HG02763 (cell line): ENCODE results near the gene ZBTB2.
"Not testable (repeated sequence)": the region's sequence is repeated elsewhere in the genome, so short reads cannot be mapped to it uniquely, and the experiment has no call there.

Source experiments
- ATAC-seq: cut with Tn5 transposase; IDR thresholded peaks from one replicate; pipeline ENCODE4 v1.9.1; 2021; ENCODE audit warnings: mild to moderate bottlenecking, moderate library complexity; ENCODE audit not compliant: unreplicated experiment

ZBTB2 gene

DNA sequence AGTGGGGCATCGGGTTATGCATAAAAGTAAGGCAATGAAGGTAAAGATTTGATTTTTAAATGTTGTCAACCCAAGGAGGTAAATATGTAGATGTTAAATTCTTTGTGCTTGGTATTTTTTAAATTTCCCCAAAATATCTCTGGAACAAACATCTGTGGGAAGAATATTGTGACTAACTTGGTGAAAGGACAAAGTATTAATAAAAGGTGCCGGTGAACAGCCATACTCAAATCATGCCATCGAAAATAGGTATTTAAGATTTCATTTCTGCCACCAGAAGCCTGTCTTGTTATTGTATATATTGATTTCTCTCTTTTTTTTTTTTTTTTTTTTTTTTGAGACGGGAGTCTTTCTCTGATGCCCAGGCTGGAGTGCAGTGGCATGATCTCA is 12.6 kb upstream of the ZBTB2 start:
- ATAC-seq = no peak

DNA sequence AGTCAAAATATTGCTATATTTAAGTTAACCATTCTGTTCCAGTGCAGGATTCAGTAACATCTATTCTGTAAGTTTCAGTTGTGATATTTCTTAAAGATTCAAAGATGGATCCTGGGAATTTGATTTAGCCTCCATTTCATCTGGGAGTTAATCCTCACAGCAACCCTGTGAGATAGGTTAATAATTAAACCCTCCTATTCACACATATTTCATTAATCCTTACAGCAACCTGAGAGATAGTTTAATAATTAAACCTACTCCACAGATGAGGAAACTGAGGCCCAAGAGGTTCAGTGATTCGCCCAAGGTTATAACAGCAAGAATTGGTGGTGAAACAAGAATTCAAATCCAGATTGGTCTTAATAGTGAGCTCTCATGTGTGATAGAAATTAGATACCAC is 10.9 kb upstream of the ZBTB2 start:
- ATAC-seq = no peak

DNA sequence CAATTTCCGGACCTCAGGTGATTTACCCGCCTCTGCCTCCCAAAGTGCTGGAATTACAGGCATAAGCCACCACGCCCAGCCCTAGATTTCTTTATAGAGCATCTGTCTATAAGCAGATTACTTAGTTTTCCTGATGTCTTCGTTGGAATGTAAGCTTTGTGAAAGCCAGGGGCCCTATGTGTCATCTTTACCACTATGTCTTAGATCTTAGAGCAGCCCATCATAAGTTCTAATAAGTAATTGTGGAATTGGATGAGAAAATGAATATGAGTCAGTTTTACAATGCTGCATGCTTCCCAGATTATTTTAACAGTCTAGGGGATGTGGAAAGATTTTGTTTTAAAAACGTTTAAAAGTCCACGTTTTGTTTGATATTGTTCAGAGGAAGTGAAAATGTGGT is 9.1 kb upstream of the ZBTB2 start:
- no peak for ATAC-seq

DNA sequence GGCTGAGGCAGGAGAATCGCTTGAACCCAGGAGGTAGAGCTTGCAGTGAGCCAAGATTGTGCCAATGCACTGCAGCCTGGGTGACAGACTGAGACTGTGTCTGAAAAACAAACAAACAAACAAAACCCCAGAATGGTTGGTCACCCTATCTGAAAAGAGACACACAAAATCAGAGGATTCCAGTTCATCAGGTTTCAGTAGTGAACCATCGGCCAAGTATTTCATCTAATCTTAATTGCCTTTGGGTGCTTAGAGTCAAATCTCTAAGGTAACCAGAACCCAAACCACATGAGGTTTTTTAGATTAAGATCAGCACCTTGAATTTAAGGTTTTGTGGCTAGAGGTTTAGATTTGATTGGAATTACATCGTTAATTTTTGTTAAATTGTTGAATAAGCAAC is 8.3 kb upstream of the ZBTB2 start:
- ATAC-seq = no peak

DNA sequence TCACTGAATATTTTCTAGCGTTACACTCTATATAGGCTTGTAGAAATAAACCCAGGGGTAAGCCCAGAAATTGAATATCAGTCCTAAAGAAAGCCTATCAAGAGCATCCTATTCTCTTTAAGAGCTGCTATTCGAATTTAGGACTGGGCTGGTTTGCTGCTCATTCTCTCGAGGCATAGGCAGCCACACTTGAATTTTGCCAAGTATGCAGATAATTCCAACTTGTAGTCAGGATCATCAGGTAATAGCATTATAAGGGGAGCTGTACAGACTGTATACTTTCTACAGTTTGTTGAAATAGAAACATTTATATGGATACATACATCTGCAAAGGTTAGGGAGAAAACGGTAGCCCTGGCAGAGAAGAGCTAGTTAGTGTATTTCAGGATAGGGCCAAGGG is 2.1 kb upstream of the ZBTB2 start:
- ATAC-seq = no peak

DNA sequence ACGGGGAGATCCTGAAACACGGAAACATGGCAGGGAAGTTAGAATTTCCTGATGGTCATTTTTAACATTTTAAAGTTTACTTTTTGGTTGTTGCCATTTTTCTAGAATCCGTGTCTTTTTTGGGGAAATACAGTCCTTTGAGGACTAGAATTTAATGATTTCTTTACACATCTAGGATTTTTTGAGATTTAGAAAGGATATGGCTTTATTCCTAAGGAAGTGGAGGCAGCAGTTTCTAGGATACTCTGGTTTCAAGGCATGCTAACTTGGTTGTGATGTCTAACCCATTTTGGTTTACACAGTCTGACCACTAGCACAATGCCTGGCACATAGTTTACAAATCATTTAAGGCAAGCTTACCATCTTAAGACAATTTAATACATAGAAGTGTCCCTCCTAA is 1.1 kb upstream of the ZBTB2 start:
- ATAC-seq = no peak

DNA sequence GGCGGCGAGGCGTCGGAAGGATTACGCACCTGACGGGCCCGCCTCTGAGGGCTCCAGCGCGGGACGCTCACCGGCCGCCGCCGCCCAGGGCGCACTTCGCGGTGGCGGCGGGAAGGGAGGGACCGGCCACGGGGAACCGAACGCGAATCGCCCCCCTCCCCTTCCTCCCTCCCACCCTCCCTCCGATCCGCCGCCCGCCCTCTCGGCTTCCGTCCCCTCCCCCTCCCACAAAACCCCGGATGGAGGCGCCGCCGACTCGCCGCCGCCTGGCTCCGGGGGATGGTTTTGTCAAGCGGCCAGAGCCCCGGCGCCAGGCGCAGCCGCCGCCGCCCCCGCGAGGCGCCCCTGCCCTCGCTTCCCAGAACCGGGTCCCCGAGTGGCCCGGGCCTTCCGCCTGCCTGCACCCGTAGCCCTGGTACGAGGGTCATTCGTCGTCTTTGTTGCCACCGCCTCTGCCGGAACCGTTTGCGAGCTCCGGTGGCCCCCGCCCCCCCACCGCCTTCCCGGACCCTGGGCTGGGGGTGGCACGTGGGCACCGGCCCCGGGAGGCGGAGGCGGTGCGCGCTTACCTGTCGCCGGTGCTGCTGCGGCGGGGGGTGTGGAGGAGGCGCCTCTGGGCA is 398 bp downstream of the ZBTB2 start:
- peak; percentile 5 for ATAC-seq

DNA sequence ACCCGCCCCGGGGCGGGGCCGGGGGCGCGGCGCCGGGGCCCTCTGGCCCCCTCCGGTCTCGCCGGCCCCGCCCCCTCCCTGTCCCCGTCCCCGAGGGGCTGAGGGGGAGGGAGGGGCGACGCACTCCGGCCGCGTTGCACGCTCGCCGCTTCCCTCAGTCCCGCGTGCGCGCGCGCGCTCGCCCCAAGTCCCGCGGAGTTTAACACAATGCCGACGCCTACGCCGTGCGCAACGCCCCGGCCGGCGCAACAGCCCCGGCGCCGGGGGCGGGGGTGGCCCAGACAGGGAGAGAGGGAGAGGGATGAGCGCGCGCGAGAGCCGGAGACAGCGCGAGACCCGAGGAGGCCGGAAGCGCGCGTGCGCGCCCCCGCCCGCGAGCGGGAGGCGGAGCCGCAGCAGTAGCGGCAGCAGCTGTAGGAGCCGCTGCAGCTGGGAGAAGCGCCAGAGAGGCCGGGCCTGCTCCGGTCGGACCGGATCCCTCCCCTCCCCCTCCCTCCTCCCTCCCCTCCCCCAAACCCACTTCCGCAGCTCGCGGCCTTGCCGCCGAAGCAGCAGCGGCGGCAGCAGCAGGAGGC is 996 bp downstream of the ZBTB2 start:
- peak; percentile 79 for ATAC-seq

DNA sequence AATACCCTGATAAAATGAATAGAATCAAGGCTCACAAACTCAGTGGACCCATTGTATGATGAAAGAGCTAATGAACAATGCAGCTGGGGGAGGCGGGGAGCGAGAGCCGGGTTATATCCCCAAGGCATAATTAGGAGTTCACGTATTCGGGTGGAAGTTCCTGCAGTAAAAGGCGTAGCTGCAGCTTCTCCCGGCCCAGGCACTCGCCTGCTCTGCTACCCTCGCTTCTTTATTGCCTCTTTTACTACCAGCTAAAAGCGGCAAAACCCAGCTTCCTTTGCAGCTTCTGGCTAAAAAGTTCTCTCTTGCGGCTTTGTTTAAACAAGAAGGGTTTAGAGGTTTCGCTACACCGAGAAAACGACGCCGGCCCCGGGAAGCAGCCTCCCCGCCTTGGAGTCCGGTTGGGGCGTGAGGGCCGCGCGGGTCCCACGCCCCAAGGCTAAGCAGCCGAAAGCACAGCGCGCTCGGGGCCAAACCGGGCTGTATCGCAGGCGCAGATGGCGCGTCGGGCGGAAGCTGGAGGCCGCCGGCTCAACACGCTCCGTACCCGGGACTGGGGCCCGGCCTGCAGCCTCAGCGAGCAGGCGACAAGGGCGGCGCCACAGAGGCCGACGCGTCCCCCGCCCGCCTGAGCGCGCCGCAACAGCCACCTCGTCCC is 1.6 kb downstream of the ZBTB2 start:
- ATAC-seq = peak; percentile 58

DNA sequence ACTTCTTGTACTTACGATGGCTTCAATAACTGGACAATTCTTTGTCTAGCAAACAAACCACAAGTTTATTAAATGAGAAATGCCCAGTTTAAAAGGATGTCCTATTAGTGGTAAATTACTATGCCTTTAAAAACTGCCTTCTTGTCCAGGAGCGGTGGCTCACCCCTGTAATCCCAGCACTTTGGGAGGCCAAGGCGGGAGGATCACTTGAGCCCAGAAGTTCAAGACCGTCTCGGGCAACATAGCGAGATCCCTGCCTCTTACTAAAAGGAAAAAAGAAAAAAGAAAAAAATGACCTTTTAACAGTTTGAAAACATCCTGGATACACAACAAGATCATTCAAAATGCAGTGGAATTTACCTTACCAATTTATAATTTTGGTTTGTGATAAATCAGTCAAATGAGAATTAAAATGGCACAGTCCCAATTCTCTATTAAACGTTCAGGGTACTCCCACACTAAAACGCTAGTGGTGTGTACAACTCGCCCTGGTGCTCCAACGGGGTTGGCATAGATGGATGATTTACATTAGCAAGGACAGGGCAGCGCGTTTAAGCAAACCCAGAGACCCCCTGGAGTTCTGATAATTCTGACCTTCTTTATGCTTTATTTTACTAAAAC is 2.3 kb downstream of the ZBTB2 start:
- no peak for ATAC-seq

DNA sequence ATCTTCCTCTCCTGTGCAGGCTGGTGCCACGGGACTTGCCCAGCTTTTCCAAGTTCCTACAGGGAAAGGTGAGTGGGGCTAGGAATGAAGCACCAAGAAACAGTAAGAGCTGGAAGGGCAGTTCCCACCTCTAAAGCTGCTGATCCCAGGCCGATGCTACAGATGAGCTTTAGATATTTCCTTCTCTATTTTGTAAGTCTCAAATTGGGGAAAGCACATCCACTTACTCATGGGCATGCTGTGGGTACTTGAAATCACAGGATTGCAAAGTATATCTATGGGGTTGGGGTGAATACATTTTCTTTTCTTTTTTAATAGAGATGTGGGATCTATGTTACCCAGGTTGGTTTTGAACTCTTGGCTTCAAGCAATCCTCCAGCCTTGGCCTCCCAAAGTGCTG is 3.1 kb downstream of the ZBTB2 start:
- ATAC-seq = no peak

DNA sequence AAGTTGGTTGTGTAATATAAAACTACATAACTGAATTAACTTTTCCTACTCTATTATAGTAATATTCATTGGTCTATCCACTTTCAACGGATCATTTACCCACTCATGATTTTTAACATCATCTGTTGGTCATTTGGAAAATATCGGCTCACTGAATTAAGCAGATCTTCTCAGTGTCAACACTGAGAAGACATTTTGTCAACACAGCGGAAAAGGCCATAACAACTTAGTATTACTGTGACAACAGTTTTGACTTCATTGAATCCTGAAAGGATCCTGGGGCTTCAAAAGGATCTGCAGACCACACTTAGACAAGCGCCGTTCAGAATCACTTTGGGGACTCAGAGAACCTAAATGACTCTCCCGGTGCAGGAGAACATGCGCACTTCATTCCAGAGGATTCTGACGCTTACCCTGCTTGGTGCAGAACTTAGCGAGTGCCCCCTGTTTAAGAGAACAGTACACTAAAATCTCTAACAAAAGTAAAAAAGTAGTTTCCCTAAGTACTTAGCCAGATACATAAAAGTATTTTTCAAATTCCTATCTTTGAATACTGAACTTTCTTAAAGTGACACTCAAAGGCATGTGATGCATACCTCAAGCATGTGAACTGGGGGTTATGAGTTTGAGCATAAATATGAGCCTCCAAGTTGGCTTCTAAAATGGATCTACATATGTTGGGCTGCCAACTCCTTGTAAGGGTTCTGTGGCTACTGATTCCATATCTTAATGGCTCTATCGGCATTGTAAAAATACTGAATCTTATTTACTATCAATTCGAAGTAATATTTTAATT is 4.0 kb downstream of the ZBTB2 start:
- ATAC-seq = no peak

DNA sequence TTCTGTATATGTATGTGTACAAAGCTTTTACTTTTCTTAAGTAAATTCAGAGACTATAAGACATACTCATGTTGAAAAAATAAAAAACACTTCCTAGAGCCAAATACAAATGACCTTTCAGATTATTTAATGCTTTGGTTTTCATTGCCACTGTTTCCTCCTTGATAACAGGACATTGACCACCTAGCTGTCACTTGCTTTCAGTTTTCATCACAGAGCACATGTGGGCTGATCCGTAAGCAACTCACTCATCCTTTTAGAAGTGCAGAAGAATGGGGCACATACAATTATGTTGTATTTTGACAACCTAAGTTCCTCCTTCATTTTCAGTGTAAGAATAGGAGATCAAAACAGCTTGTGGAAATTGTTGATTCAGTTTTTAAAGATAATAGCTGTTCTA is 6.2 kb downstream of the ZBTB2 start:
- no peak for ATAC-seq

DNA sequence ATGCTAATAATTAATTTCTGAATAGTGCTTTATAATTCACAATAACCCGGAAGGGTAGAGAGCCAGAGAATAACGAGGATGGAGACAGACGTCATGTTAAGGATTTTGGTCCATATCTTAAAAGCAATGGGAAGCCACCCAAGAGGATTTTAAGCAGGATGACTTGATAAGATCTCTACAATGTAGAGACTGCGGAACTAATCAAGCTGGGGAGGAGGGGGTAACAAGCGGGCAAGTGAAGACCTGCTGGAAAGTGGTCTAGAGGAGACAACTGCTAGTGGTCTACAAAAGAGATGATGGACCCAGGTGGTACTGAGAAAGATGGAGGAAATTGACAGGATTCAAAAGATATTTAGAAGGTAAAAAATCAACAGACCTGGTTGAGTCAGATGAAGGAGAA is 7.2 kb downstream of the ZBTB2 start:
- ATAC-seq = no peak

DNA sequence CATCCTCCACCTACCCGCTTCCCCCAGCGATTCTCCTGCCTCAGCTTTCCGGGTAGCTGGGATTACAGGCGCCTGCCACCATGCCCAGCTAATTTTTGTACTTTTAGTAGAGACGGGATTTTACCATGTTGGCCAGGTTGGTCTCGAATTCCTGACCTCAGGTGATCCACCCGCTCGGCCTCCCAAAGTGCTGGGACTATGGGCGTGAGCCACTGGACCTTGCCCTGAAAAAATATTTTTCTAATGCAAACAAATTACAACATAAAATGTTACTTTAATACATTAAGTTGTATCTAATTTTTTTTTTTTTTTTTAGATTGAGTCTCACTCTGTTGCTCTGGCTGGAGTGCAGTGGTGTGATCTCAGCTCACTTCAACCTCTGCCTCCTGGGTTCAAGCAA is 8.7 kb downstream of the ZBTB2 start:
- ATAC-seq = not testable (repeated sequence)

DNA sequence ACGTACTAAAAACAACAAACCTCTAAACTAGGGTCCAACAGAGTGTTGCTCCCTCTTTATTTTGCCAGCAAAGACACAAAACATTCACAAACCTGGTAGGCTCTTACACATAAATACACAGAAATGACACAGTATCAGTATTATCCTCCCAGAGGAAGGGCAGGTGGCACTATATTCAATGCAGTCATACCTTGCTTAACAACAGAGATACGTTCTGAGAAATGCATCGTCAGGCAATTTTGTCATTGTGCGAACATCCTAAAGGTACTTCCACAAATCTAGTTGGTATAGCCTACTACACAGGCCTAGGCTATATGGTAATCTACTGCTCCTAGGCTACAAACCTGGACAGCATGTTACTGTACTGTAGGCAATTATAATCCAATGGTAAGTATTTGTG is 9.6 kb downstream of the ZBTB2 start:
- ATAC-seq = no peak

DNA sequence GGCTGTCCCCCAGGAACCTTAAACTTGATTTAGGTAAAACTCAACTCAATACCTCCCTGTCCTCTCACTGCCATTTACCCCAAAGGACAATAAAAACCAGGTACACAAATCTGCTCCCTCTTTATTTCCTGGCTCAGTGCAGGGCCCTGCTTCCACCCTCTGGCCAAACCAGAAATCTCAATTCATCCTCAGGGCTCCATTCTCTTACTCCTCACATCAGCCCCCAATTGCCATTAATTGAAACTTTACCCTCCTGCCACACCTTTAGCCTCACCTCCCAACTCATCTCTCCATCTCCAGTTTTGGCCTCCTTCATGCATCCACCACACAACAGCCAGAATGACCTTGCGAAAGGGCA is 10.5 kb downstream of the ZBTB2 start:
- ATAC-seq = no peak

DNA sequence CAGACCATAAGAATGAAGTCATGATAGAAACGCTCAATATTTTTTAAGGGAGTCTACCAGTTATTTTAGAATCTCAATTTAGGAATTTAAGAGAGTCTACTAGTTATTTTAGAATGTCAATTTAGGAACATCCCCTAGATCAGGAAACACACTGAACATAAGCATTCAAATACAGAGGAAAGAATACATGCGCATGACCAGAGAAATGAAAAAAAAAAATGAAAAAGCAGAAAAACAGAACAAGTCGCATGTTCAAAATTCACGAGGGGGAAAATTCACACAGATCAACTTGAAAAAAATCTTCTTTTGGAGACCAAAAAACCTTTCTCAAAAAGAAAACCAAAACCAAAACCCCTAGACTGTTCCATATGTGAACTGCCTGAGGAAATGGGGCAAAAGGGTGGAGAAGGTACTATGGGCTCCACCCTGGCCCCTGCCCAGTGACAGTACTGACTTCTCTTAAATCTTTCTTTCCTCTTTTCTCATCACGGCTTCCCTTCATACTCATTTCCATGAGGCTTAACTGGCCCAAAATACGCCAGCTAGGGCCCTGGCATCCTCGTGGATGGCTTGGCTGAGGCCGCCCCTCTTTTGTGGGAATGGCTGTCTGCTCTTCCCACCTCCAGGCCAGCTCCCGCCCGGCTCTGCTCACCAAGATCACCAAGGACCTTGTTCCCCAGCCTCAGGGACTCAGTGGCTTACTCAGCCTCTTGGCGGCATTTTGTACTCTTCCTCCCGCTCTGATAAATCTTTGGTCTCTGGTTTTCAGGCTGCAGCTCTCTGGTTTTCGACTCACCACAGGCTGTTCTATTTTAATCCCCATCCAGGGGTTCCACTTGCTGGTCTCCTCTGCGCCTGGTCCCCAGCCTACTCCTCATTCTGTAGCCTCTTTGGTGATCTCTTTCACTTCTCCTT is 11.2 kb downstream of the ZBTB2 start:
- peak; percentile 63 for ATAC-seq

DNA sequence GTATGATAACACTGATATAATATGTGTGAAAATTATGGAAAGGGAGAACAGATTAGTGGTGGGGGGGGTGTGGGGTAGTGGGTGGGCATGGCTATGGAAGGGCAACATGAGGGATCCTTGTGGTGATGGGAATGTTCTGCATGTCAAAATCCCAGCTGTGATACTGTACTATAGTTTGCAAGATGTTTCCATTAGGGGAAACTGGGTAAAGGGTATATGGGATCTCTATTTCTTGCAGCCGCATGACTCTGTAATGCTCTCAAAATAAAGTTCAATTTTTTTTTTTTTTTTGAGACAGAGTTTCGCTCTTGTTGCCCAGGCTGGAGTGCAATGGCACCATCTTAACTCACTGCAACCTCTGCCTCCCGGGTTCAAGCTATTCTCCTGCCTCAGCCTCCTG is 14.3 kb downstream of the ZBTB2 start:
- no peak for ATAC-seq

DNA sequence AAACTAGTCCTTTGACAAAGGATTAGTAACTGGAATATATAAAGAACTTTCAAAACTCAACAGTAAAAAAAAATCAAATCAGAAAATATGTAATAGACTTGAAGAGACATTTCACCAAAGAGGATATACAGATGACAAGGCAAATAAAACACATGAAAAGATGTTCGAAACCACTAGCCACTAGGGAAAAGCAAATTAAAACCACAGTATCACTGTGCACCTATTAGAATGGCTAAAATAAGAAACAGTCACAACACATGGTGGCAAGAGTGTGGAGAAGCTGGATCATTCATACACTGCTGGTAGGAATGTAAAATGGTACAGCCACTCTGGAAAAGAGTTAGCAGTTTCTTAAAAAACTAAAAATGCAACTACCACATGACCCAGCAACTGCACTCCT is 14.9 kb downstream of the ZBTB2 start:
- no peak for ATAC-seq

DNA sequence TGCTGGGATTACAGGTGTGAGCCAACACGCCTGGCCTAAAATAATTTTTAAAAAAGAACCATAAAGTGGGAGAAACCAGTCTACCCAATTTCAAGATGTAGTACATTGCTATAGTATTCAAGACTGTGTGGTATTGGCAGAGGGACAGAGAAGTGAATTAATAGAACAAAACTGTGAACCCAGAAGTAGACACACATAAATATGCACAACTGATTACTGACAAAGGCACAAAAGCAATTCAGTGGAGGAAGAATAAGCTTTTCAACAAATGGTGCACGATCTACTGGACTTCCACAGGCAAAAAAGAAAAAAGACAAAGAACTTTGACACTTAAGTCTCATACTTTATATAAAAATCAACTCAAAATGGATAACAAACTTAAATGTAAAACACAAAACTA is 15.5 kb downstream of the ZBTB2 start:
- ATAC-seq = no peak
